LHCN-M2 (cell line): ENCODE results near the gene GPR17. TPM values are rescaled to one million over a fixed set of nuclear protein-coding genes. Genes with fewer than 3 reads are reported as not detected.

Experiments
- DNase-seq: peaks from one replicate; pipeline ENCODE4 v3.0.0-alpha.2; 2012; ENCODE audit warnings: low read depth
- total RNA-seq: library from RNA; depleted of rRNA; stranded (reverse); fragments of >200 nt; gene quantifications from 2 replicates; pipeline ENCODE4 v1.2.3, GENCODE V29; 2014

The GPR17 gene
- total RNA-seq, 1 experiment from 2014 or later, result not detected

DNA sequence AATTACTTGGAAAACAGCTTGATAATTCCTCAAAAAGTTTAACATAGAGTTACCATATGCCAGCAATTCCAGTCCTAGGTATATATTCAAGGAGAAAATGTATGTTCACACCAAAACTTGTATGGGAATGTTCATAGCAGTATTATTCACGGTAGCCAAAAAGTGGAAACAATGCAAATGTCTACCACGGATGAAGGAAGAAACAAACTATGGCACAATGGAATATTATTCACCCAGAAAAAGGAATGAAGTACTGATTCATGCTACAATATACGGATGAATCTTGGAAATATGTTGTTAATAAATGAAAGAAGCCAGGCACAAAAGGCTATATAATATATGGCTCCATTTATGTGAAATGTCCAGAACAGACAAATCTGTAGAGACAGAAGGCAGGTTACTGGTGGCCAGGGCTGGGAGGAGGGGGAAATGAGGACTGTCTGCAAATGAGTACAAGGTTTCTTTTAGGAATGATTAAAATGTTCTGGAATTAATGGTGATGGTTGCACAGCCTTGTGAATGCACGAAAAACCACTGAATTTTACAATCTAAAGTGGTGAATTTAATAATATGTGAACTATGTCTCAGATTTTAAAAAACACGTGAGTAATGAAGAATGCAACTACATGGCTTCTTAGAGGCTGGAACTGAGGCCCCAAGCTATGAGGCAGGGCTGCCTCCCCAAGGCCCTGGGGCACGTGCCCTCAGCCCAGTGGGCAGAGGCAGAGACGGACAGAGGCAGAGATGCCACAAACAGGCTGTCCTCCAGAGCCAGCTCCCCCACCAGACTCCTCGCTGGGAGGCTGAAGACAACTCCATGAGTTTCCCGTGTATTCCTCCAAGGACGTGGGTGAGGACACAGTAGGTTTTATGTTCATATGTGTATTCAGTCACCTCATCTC is 24.4 kb downstream of the GPR17 start:
- no peak for DNase-seq

DNA sequence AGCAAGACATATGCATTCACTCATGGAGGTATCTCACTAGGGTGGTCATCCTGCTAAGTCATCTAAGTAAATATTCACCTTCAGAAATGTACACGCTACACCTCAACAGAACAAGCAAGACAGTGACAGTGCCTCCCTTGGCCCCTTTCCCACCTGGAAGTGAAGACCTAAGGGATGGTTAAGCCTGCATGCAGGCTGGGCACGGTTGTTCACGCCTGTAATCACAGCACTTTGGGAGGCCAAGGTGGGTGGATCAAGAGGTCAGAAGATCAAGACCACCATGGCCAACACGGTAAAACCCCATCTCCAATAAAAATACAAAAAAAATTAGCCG is 25.0 kb downstream of the GPR17 start:
- DNase-seq, result no peak

DNA sequence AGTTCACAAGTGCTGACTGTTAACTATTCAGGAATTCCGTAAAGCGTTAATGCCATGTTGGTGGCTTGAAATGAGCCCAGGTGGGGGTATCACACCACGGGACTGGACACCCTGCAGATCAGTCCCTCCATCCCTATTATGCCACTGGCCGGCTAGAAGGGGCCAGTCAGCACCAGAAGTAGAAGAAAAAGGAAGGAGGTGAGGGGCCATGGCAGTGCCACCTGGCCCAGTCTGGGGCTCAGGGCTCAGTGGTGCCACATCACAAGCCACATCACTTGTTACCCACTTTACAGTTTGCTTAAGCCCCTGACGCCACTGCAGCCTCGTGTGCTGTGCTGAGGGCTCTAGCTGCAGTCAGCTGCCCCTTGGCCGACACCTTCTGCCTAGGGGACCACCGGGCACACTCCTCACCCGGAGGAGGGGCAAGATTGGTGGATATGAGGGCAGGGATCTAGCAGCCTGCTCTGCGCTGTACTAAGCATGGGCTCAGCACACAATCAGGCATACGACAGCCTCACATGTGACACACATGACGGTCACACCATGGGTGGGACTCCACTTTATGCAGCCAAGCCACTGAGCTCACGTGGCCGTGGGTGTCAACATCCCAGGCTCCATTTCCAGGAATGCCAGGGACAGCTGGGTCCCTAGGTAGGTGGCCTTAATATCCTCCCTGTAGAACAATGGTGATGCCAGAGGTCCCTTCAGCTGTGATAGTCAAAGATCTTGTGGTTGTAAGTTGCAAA is 25.8 kb downstream of the GPR17 start:
- no peak for DNase-seq

DNA sequence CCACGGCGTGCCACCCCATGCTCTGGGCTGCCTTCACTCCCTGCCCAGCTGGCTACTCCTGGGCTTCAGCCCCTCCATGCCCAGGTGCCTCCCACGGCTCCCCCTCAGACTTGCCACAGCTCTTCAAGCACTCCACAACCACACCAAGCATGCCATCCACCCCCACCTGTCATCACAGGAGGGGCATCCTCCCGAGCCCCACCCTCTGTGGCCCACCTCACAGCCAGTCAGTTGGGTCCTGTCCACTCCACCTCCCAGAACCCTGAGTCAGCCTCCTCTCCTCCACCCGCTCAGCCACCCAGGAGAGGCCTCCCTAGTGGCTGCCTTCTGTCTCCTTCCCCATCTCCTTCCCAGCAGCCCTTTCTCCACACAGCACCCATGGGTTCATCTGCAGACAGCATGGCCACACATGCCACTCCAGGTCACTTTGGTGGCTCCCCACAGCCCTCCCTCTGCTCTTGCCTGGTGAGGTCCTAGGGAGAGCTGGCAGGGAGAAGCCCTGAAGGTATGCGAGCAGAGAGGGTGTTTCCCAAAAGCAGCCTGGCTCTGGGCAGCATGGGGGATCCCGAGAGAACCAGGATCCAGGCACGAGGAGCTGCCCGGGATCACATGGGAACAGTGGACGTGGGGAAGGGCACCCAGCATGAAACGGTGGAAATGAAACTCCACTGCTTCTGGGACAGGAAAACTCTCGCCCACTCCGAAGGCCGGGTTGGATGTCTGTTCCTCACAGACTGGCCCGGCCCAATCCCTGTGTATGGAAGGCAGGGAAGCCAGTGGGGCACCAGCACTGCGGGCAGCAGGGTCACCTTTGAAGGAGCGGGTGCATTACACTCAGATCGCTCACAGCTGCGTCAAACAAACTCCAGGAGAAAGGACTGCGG is 26.6 kb downstream of the GPR17 start:
- no peak for DNase-seq

DNA sequence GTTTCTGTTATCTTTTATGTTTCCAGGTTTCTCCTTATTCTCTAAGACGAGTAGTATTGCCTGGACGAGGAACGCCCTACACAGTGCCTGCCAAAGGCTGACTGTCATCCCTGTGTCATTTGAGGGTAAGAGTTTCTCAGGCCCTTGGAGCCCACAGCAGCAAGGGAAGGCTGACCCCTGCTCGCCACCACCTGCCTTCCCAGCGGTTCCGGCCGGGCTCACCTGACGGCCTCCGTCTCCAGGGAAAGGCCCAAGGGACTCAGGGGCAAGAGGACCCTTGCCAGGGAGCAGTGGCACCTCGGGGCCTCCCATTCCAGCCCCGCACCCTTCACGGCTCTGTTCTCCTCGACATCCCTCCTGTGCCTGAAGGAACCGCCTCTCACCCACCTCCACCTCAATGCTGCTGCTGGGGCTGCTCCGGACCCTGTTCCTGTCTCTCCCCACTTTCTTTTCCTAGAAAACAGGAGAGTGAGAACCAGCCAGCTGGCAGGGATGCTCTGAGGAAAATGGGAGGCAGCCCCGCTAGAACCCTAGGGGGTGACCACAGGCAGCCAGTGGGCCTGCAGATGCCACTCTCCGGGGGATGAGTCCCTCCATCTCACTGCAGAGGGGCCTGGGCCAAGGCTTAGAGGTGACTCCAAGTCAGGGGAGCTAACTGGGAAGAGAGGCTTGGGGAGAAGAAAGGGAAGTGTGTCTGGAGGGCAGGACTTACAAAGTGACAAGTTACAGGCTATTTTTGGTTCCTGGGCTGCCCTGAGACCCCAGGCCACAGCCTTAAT is 27.5 kb downstream of the GPR17 start:
- no peak for DNase-seq

DNA sequence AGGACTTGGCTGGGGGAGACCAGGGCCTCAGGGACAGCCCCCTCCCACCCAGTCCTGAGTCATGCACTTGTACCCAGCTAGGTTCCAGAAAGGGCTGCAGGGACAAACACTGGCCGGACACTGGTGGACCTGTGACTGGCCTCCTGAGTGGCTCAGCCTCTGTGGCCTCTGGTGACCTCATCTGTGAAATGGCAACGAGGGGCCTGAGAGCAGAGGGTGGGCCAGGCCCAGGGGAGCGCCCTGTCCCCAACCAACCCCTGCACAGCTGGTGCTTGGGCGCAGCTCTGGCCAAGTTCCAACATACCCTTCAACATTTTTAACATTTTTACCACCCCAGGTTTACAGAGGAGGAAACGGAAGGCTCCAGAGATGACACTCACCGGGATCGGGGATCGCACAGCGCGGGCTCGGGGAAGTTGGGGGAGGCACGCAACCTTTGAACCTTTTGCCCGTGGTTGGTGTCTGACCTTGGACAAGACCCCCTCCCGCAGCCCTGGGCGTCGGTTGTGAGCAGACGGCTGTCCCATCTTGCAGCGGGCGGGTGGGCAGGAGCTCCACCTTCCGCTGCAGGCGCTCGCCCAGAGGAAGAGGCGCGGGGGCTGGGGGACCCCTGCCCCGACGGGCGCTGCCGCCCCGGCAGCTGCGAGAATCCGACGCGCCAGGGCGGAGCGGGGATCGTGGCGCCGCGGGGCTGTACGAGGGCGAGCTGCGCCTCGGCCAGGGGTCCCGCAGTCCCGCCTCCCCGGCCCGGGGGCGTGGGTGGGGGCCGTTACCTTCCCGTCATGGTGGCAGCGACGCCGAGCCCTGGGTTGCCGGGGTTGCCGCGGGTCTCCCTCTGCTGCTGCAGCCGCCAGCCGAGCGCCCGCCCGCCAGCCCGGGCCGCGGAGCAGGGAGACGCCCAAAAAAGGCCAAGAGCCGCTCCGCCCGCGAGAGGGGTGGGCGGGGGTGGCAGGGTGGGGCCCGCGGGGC is 28.6 kb downstream of the GPR17 start:
- DNase-seq, result no peak

DNA sequence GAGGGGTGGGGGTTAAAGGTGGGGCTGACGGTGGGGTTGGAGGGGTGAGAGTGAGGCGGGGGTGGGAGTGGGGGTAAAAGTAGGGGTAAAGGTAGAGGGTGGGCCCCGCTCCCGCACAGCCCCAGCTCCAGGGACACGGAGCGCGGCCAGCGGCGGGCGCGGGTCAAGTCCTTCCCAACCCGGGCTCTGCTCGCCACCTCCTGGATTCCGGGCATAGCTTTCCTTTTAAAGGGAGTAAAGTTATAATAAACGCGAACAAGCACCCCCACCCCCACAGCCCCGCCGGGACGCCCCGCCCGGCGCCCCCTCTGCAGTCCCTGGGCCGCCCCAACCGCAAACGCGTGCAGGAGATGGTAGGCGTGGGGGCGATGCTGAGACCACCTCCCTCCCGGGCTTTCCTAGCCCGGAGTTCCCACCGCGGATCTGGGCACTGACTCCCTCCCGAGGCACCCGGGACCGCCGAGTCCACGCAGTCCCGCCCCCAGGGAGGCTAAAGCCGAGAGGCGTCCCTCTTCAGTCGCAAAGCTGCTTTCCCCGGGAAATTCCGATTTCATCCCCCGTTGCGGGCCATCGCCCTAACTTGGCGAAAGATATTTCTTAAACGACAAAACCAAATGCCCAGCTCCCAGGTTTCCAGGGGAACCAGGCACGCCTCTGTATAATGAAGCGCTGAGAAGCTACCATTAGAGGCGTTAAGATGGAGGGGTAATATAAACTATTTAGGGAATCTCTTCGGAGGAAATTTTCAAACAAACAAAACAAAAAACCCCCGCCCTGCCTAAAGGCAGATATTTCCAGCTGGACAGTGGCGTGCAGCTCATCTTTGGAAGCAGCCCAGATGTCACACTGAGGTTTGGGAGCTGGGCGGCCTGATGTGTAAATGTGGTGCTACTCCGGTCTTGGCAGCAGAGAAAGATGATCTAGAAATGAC is 29.6 kb downstream of the GPR17 start, which contains the start of gene LIMS2:
Gene LIMS2, minus strand, starts transcription at position 200 of the 931 bp plus-strand sequence. CDS start 506 bp downstream, outside the sequence.
- DNase-seq, result peak; percentile 41

DNA sequence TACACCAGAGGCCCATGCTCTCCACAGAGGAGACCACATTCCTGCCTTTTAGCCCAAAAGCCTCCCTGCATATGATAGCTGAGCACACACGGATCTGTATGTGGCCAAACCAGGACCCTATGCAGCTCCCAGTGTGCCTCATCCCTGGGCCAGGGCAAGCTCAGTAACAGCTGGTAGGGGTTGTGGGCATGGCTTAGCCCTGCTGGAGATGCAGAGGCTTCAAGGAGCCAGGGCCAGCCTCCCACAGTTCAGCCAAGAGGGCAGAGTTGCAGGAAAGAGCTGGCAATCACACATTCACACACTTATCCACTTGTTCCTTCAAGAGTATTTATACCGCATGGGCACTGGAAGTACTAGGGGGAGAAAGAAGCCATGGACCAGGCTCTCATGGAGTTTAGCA is 31.0 kb downstream of the GPR17 start:
- no peak for DNase-seq

DNA sequence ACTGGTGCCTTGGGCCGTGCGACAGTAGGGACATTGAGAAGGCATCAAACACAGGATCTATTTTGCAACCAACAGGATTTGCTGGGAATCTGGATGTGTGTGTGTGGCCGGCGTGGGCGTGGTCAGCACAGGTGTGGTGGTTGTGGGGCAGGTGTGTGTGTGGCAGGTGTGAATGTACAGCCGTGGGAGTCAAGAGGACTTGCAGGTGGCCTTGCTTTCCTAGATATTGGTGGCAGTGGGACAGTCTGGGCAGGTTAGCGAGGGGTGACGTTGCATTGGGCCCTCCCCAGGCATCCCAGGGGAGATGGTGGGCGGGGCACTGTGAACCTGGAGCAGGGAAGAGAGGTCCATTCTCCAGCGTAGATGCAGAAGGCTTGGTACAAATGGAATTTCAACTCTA is 32.6 kb downstream of the GPR17 start:
- no peak for DNase-seq

DNA sequence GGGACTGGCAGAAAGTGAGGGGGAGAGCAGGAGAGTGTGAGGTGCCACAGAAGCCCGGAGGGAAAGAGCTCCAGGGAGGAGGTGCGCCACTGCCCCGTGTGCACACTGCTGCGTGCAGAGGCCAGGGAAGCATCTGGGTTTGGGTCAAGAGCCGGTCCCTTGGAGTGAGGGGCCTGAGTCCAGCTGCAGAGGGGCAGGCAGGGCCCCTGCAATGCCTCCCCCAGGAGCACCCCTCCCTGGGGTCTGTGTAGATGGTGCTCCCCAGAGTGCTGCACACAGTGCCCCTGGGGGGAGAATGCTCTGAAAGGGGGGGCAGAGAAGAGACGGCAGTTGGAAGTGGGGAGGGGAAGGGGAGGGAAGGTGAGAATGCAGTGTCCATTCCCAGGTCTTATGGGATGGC is 33.0 kb downstream of the GPR17 start:
- DNase-seq, result no peak

DNA sequence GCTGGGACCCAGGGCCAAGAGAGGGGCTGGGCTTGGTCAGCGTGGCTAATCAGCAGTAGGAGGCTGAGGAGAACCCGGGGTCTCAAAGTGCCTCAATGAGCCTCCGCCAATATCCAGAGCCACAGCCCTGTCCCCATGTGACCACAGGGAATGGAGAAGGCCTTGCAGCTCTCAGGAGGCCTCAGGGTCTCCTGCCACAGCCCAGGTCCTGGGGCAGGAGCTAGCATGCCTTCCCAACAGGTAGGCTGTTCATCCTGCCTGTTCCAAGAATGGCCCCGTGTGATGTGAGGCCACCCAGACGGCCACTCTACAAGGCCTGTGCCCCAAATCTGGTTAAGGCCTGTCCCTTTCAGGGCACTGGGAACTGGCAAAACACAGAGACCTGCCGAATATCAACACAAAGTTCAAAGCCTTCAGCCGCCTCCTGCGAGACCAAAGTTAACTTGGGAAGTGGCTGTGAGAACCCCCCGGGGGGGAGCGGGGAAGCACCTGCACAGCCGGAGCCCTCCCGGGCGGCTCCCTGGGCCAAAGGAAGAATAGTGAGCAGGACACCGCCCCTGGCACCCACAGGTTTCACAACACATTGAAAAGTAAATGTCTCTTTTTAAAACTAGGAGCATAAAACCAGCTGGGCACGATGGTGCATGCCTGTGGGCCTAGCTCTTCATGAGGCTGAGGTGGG is 33.9 kb downstream of the GPR17 start:
- DNase-seq, result no peak

DNA sequence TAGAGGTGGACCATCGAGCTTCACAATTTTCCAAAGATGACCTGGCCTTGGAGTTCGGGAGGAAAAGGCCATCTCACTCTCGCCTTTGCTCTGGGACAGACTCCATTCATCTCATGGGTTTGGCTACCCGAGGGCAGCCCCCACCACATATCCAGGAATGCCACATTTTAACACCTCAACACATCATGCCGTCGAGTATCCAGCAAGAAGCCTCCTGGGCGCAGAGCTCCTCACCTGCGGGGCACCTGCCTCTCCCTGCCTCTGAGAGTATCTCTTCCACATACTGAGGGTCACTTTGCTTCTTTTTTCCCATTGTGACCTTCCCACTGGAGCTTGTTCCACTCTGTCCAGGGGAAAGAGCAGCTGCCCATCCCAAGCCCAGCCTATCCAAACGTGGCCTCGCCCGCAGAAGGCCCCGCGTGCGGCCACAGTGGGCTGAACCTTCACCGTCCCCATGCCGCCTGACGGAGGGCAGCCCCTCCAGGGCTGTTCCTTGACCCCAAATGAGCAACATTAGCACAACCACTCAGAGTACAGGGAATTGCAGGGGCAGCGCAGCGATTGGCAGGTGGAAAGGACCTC is 34.8 kb downstream of the GPR17 start:
- DNase-seq, result no peak

DNA sequence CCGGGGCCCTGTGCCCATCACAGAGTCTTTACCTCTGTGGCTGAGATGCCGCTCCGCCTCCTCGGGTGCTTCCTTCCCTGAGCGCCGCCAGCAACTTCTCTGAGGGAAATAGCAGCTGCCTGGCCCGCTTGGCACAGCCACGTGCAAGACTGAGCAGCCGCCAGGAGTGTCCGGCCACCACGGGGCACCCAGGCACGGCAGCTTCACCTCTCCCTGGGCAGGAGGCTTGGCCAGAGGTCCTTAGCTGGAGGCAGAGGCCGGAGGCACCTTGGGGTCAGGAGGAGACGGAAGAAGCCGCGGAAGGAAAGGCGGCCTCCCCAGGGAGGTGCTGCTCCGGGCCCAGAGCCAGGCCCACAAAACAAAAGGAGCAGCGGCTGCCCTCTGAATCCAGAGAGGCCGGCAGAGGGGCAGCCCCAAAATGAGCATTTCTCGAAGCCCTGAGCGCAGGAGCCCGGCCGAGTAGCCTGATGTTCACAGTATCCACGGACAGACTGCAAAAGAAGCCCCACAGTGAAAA is 35.4 kb downstream of the GPR17 start:
- DNase-seq, result peak; percentile 31

DNA sequence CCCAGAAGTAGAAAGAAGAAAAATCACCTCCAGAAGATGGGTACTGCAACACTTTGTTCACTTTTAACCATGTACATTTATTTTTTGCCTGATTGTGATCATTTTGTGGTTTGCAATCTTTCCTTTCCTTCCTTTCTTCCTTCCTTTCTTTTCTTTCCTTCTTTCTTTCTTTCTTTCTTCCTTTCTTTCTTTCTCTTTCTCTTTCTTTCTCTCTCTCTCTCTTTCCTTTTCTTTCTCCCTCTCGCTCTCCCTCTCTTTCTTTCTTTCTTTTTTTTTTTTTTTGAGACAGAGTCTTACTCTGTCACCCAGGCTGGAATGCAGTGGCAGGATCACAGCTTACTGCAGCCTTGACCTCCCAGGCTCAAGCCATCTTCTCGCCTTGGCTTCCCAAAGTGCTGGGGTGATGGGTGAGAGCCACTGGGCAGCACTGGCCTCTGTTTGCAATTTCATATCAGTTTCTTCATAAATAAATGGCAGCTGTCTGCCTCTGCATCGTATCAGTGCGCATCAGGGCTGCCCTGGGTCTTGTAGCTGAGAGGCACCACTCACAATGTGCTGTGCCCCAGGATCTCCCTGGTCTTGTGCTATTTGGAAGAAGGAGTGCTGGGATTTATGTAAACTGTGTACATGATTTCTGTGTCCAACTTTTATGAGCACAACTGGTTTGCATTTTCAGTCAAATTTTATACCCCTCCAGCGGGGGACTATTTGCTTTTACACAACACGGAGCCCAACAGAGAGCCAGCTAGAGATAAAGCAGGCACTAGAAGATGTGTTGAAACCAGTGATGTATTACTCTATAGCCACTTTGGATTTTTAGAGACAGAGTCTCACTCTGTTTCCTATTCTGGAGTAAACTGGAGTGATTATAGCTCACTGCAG is 36.3 kb downstream of the GPR17 start:
- DNase-seq, result no peak

DNA sequence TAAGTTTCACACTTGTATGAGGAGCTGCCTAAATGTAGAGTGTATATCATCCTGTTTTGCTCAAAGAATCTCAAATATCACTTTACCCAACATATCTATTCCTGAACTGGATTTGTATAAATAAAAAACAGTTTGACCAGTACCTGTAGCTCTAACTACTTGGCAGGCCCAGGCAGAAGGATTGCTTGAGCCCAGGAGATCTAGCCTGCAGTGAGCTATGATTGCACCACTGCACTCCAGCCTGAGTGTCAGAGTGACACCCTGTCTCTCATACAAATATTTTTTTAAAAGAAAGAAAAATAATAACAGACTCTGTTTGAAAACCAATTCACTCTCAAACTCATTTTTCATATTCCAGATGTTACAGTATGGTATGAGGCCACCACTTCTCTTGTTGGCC is 37.1 kb downstream of the GPR17 start:
- no peak for DNase-seq

DNA sequence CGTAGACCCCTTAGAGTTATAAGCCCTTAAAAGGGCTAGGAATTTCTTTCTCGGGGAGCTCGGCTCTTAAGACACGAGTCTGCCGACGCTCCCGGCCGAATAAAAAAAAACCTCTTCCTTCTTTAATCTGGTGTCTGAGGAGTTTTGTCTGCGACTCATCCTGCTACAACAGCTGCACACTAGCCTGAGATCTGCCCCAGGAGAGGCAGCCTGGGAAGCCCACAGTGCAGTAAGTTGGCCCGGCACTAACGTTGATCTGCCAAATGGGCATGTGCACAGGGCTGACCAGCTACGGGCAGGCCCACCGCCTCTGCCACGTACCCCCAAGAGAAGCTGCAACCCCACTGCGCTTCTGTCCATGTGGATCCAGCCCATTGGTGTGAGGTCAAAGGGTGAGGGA is 37.8 kb downstream of the GPR17 start:
- DNase-seq, result peak; percentile 70
